Measurements from ENCODE around the gene LRPPRC.

DNA sequence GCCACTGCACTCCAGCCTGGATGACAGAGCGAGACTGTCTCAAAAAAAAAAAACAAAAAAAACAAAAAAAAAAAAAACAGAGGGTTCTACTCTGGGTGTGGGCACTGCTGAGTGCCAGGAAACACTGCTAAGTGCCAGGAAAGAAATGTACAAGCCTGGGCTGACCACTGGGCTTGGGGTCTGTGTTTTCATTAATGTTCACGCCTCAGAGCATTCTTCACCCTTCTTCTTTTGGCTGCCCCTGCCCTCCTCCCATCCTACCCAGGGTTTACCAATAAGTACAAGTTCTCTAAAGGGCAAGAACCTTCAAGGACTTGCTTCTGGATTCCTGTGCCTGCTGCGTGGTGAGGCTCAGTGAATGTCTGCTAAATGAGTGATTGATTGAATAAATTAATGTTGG lies 49.3 kb upstream of the LRPPRC start:
- no peak for TF ChIP-seq TAF1 (IDR thresholded peaks at IDR 0.05; ENCODE audit: low read depth)
- TF ChIP-seq, protein P1, sequence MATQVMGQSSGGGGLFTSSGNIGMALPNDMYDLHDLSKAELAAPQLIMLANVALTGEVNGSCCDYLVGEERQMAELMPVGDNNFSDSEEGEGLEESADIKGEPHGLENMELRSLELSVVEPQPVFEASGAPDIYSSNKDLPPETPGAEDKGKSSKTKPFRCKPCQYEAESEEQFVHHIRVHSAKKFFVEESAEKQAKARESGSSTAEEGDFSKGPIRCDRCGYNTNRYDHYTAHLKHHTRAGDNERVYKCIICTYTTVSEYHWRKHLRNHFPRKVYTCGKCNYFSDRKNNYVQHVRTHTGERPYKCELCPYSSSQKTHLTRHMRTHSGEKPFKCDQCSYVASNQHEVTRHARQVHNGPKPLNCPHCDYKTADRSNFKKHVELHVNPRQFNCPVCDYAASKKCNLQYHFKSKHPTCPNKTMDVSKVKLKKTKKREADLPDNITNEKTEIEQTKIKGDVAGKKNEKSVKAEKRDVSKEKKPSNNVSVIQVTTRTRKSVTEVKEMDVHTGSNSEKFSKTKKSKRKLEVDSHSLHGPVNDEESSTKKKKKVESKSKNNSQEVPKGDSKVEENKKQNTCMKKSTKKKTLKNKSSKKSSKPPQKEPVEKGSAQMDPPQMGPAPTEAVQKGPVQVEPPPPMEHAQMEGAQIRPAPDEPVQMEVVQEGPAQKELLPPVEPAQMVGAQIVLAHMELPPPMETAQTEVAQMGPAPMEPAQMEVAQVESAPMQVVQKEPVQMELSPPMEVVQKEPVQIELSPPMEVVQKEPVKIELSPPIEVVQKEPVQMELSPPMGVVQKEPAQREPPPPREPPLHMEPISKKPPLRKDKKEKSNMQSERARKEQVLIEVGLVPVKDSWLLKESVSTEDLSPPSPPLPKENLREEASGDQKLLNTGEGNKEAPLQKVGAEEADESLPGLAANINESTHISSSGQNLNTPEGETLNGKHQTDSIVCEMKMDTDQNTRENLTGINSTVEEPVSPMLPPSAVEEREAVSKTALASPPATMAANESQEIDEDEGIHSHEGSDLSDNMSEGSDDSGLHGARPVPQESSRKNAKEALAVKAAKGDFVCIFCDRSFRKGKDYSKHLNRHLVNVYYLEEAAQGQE (IDR thresholded peaks at IDR 0.05; ENCODE audit: low read depth), result no peak
- TF ChIP-seq, protein P2, sequence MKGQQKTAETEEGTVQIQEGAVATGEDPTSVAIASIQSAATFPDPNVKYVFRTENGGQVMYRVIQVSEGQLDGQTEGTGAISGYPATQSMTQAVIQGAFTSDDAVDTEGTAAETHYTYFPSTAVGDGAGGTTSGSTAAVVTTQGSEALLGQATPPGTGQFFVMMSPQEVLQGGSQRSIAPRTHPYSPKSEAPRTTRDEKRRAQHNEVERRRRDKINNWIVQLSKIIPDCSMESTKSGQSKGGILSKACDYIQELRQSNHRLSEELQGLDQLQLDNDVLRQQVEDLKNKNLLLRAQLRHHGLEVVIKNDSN (IDR thresholded peaks at IDR 0.05), result no peak
- no peak for TF ChIP-seq TEAD4 (IDR thresholded peaks at IDR 0.05)
- no peak for TF ChIP-seq EP300 (IDR thresholded peaks at IDR 0.05; ENCODE audit: borderline replicate concordance)
